HepG2 (cell line): Measurements from ENCODE around the gene ADGRV1. TPM values are rescaled to one million over a fixed set of nuclear protein-coding genes. Genes with fewer than 3 reads are reported as not detected.

Experiments
- ATAC-seq: fragments of 200-7000 bp; cut with Tn5 transposase; 3 replicates; pipeline ENCODE4 v1.9.1; 2020; ENCODE audit warnings: mild to moderate bottlenecking, moderate library complexity
- BruUV-seq: library from RNA; stranded (reverse); fragments of 400-500 nt; replicated peaks from 2 replicates; lab custom pipeline; 2021; lab: Mats Ljungman, UMichigan
- CTCF ChIA-PET: fragments of 300-600 bp; formaldehyde crosslinking; extraction: SDS; loops from one replicate; lab custom pipeline; 2021; ENCODE audit warnings: low total read pairs, inconsistent platforms, low intra/inter-chr PET ratio; lab: Yijun Ruan, JAX
- POLR2A ChIA-PET: fragments of 350-600 bp; sonication (Branson Sonifier 250); formaldehyde crosslinking; loops from one replicate; lab custom pipeline; 2020; ENCODE audit warnings: antibody characterized with exemption, inconsistent platforms; lab: Yijun Ruan, JAX
- DNase-seq: peaks from one replicate; pipeline ENCODE4 v3.0.0-alpha.2; 2015; ENCODE audit warnings: low spot score
- FAIRE-seq: peaks from 3 replicates; lab custom pipeline; 2011; peaks lifted over from hg19 to GRCh38; lab: Jason Lieb, UNC
- H2AFZ ChIP-seq: one replicate; pipeline ENCODE4 v1.6.1; 2011; ENCODE audit warnings: low read length, inconsistent platforms
- H3K27ac ChIP-seq: fragments of 300-600 bp; 3 replicates; pipeline ENCODE4 v1.8.0; 2011; ENCODE audit warnings: mixed run types, mild to moderate bottlenecking, mixed read lengths, low read length, inconsistent platforms; ENCODE audit not compliant: insufficient read depth; ENCODE audit errors: extremely low read length
- H3K27me3 ChIP-seq, 2 experiments: fragments of 200-600 bp in 1 of 2; 2 replicates in 1 of 2; 3 replicates in 1 of 2; pipeline versions ENCODE4 v1.6.0 to v1.8.0; 2011; ENCODE audit warnings: low read length in 2 of 2, mild to moderate bottlenecking in 2 of 2, moderate library complexity in 2 of 2, inconsistent platforms in 1 of 2; ENCODE audit not compliant: insufficient read depth in 2 of 2, control insufficient read depth in 1 of 2
- H3K36me3 ChIP-seq, 2 experiments: fragments of 200-600 bp in 1 of 2; replicated peaks in 1 of 2; 2 replicates in 1 of 2; 3 replicates in 1 of 2; pipeline versions ENCODE4 v1.5.1 to v1.8.0; 2011; ENCODE audit warnings: low read length in 2 of 2, inconsistent platforms in 1 of 2; ENCODE audit not compliant: insufficient read depth in 2 of 2, control insufficient read depth in 1 of 2
- H3K4me1 ChIP-seq: 2 replicates; pipeline ENCODE4 v1.5.1; 2012; ENCODE audit warnings: low read length, inconsistent platforms; ENCODE audit not compliant: insufficient read depth
- H3K4me2 ChIP-seq: 2 replicates; pipeline ENCODE4 v1.6.0; 2011; ENCODE audit warnings: low read depth, low read length, inconsistent platforms
- H3K4me3 ChIP-seq, 3 experiments: fragments of 200-600 bp in 1 of 3; sonication (generic), shearing (Covaris generic) in 1 of 3; replicated peaks in 1 of 3; 2 replicates each; pipeline ENCODE4 v1.5.1; 2011 to 2016; ENCODE audit warnings: low read length in 3 of 3, inconsistent platforms in 2 of 3, low read depth in 2 of 3, mild to moderate bottlenecking in 2 of 3, control low read depth in 1 of 3, mixed read lengths in 1 of 3; ENCODE audit not compliant: insufficient read depth in 1 of 3
- H3K79me2 ChIP-seq: one replicate; pipeline ENCODE4 v1.6.1; 2011; ENCODE audit warnings: low read length, inconsistent platforms; ENCODE audit not compliant: insufficient read depth
- H3K9ac ChIP-seq: 2 replicates; pipeline ENCODE4 v1.6.0; 2011; ENCODE audit warnings: mild to moderate bottlenecking, low read depth, low read length, inconsistent platforms; ENCODE audit not compliant: insufficient read depth
- H3K9me3 ChIP-seq: 2 replicates; pipeline ENCODE4 v1.5.1; 2012; ENCODE audit warnings: mild to moderate bottlenecking, low read length
- H4K20me1 ChIP-seq: 2 replicates; pipeline ENCODE4 v1.6.0; 2011; ENCODE audit warnings: inconsistent platforms, mild to moderate bottlenecking, low read length, moderate library complexity; ENCODE audit not compliant: insufficient read depth
- CAMTA2 ChIP-seq: sonication (generic); formaldehyde crosslinking; IDR thresholded peaks from 2 replicates; pipeline ENCODE4 v1.4.0; 2020; ENCODE audit warnings: mild to moderate bottlenecking, missing genetic modification reagents, borderline replicate concordance
- CENPBD1 ChIP-seq: sonication (generic); formaldehyde crosslinking; IDR thresholded peaks from 2 replicates; pipeline ENCODE4 v1.8.0; 2022; ENCODE audit warnings: missing genetic modification reagents, low read depth, mild to moderate bottlenecking, borderline replicate concordance
- DNMT3B ChIP-seq: conservative IDR thresholded peaks from 2 replicates; pipeline ENCODE4 v1.6.1; 2016; ENCODE audit warnings: missing biosample characterization, control low read depth
- ELF4 ChIP-seq: sonication (generic); formaldehyde crosslinking; IDR thresholded peaks from 2 replicates; pipeline ENCODE4 v1.5.0; 2020; ENCODE audit warnings: missing genetic modification reagents, mild to moderate bottlenecking, moderate library complexity, borderline replicate concordance
- FOXJ3 ChIP-seq: sonication (generic); formaldehyde crosslinking; IDR thresholded peaks from 2 replicates; pipeline ENCODE4 v1.4.0; 2020; ENCODE audit warnings: missing genetic modification reagents, mild to moderate bottlenecking, borderline replicate concordance
- KDM4B ChIP-seq: sonication (generic); formaldehyde crosslinking; IDR thresholded peaks from 2 replicates; pipeline ENCODE4 v1.4.0; 2020; ENCODE audit warnings: missing genetic modification reagents
- KLF15 ChIP-seq: sonication (generic); formaldehyde crosslinking; IDR thresholded peaks from 2 replicates; pipeline ENCODE4 v1.8.1; 2023; ENCODE audit warnings: borderline replicate concordance, mild to moderate bottlenecking, inconsistent platforms, missing genetic modification reagents, mixed read lengths
- PRDM15 ChIP-seq: sonication (generic); formaldehyde crosslinking; IDR thresholded peaks from 2 replicates; pipeline ENCODE4 v1.4.0; 2020; ENCODE audit warnings: missing genetic modification reagents
- SRSF9 ChIP-seq: fragments of 200-400 bp; formaldehyde crosslinking; IDR thresholded peaks from 2 replicates; pipeline ENCODE4 v1.6.1; 2018; ENCODE audit warnings: borderline replicate concordance, mild to moderate bottlenecking, low read depth, low read length; ENCODE audit not compliant: insufficient read depth, poor library complexity, severe bottlenecking
- TMF1 ChIP-seq: sonication (generic); formaldehyde crosslinking; IDR thresholded peaks from 2 replicates; pipeline ENCODE4 v1.8.1; 2022; ENCODE audit warnings: low read depth, missing genetic modification reagents
- ZBTB4 ChIP-seq: sonication (generic); formaldehyde crosslinking; IDR thresholded peaks from 2 replicates; pipeline ENCODE4 v1.4.0; 2020; ENCODE audit warnings: missing genetic modification reagents, mild to moderate bottlenecking, borderline replicate concordance
- ZBTB43 ChIP-seq: sonication (generic); formaldehyde crosslinking; conservative IDR thresholded peaks from 2 replicates; pipeline ENCODE4 v1.4.0; 2020; ENCODE audit warnings: missing genetic modification reagents
- ZNF251 ChIP-seq: sonication (generic); formaldehyde crosslinking; IDR thresholded peaks from 2 replicates; pipeline ENCODE4 v1.9.0; 2021; ENCODE audit warnings: mild to moderate bottlenecking, missing genetic modification reagents
- ZNF296 ChIP-seq: sonication (generic); formaldehyde crosslinking; conservative IDR thresholded peaks from 2 replicates; pipeline ENCODE4 v1.5.0; 2020; ENCODE audit warnings: mild to moderate bottlenecking, missing genetic modification reagents
- ZNF782 ChIP-seq: sonication (generic); formaldehyde crosslinking; IDR thresholded peaks from 2 replicates; pipeline ENCODE4 v1.4.0; 2020; ENCODE audit warnings: missing genetic modification reagents, mild to moderate bottlenecking, borderline replicate concordance
- ZSCAN29 ChIP-seq: sonication (generic); formaldehyde crosslinking; conservative IDR thresholded peaks from 2 replicates; pipeline ENCODE4 v1.4.0; 2020; ENCODE audit warnings: mild to moderate bottlenecking, missing genetic modification reagents
- WGBS: methylation state at CpG from one replicate; pipeline ENCODE4 v1.1.6; 2017; ENCODE audit warnings: low lambda C conversion rate; 5-methylcytosine and 5-hydroxymethylcytosine counted together
- in situ Hi-C: cut with HindIII; loops from 2 replicates; pipeline ENCODE4 v1.10.0; 2017; ENCODE audit warnings: low pct_unique_long_range_greater_than_20kb; ENCODE audit not compliant: extremely low pct_ligation_motif_present
- intact Hi-C: fragments of 100-400 bp; cut with micrococcal nuclease; formaldehyde crosslinking; loops from one replicate; pipeline ENCODE4 v1.10.0; 2022; ENCODE audit not compliant: unreplicated experiment
- polyA plus RNA-seq, 8 experiments: library from polyadenylated mRNA; depleted of rRNA in 3 of 8; stranded (reverse) in 7 of 8; unstranded in 1 of 8; fragments of >200 nt; fragmentation: Illumina TruSeq in 4 of 8; extraction: Trizol in 4 of 8; gene quantifications; 2 replicates each; pipeline versions ENCODE4 v1.2.1 to v1.2.3, GENCODE V29; 2011 to 2016; ENCODE audit warnings: low read depth in 4 of 8, missing spikeins in 1 of 8, mixed read lengths in 1 of 8; ENCODE audit not compliant: insufficient read depth in 1 of 8
- total RNA-seq, 5 experiments: library from RNA; depleted of rRNA; stranded (reverse); fragments of >200 nt; fragmentation: Illumina TruSeq; extraction: Trizol; gene quantifications; 2 replicates each; pipeline ENCODE4 v1.2.3, GENCODE V29; 2016; ENCODE audit warnings: low read depth in 1 of 5

ADGRV1 gene
- total and polyA plus RNA-seq, 2 of the 13 experiments (the other 11 are each of a cell fraction or from before 2014, with no cell fraction given) = 1.7 to 3.9 TPM

GRCh38 chr5:90557871-90558270 lies 726 bp upstream of the ADGRV1 start:
- 20% methylated on average over 3 of the region's 3 CpGs for WGBS
- Histone ChIP-seq H3K9ac (no peak overlapping the region), H3K4me3 (no peak overlapping the region), H3K4me2 (peak overlapping the region; percentile 45), H2AFZ (no peak overlapping the region), H3K36me3 (no peaks in the 10 kb centered on the region), H3K9me3 (no peaks in the 10 kb centered on the region), H3K79me2 (no peaks in the 10 kb centered on the region), H3K27me3 (peaks cover 2 to 28% of the 10 kb centered on the region in 2 experiments; a peak in 3 of 5 replicates), H3K4me1 (no peaks in the 10 kb centered on the region), H3K27ac (no peak overlapping the region), H4K20me1 (no peaks in the 10 kb centered on the region)
- ChIA-PET POLR2A (no interaction called here), CTCF (no interaction called here)
- no peak for DNase-seq
- BruUV-seq = no TSS peak
- intact Hi-C loops = no loop called here
- in situ Hi-C loops = no loop called here
- FAIRE-seq = no peak
- ATAC-seq = no peak
- TF ChIP-seq TMF1 (CRISPR knock-in tag) = no peak
- TF ChIP-seq ZNF782 = no peak
- no peak for TF ChIP-seq CAMTA2 (CRISPR knock-in tag)
- TF ChIP-seq ZNF251 (CRISPR knock-in tag) = no peak
- TF ChIP-seq ZBTB4 (CRISPR knock-in tag) = no peak
- TF ChIP-seq ZSCAN29 (CRISPR knock-in tag) = no peak
- no peak for TF ChIP-seq ZNF296 (CRISPR knock-in tag)
- no peak for TF ChIP-seq KLF15 (CRISPR knock-in tag)
- no peak for TF ChIP-seq SRSF9
- TF ChIP-seq PRDM15 (CRISPR knock-in tag) = no peak
- TF ChIP-seq CENPBD1 (CRISPR knock-in tag) = no peak
- TF ChIP-seq ZBTB43 (CRISPR knock-in tag) = no peak
- TF ChIP-seq ELF4 (CRISPR knock-in tag) = no peak
- no peak for TF ChIP-seq FOXJ3 (CRISPR knock-in tag)
- no peak for TF ChIP-seq KDM4B
- no peak for TF ChIP-seq DNMT3B (CRISPR knock-in tag)
